IMR-90 (cell line): ENCODE results near the gene C11orf65.

Experiments used
- BHLHE40 ChIP-seq: fragments of 150-350 bp; IDR thresholded peaks from 2 replicates; pipeline ENCODE4 v1.6.1; 2016; ENCODE audit warnings: mild to moderate bottlenecking, low read depth, low read length
- CEBPB ChIP-seq: IDR thresholded peaks from 2 replicates; pipeline ENCODE4 v1.6.1; 2012; ENCODE audit warnings: low read depth, low read length, improper control_type of control experiment
- FOS ChIP-seq: fragments of 150-350 bp; IDR thresholded peaks from 2 replicates; pipeline ENCODE4 v1.6.1; 2016; ENCODE audit warnings: low read depth, low read length
- MAFK ChIP-seq: IDR thresholded peaks from 2 replicates; pipeline ENCODE4 v1.6.1; 2012; ENCODE audit warnings: low read depth, low read length, improper control_type of control experiment
- POLR2A ChIP-seq: IDR thresholded peaks from 2 replicates; pipeline ENCODE4 v1.6.1; 2012; ENCODE audit warnings: mild to moderate bottlenecking, low read depth, low read length
- RAD21 ChIP-seq: IDR thresholded peaks from 2 replicates; pipeline ENCODE4 v1.6.1; 2012; ENCODE audit warnings: low read length, improper control_type of control experiment
- RCOR1 ChIP-seq: IDR thresholded peaks from 2 replicates; pipeline ENCODE4 v1.6.1; 2012; ENCODE audit warnings: mild to moderate bottlenecking, low read length, improper control_type of control experiment; ENCODE audit not compliant: insufficient replicate concordance
- RFX5 ChIP-seq: IDR thresholded peaks from 2 replicates; pipeline ENCODE4 v1.8.0; 2012; ENCODE audit warnings: low read depth, mild to moderate bottlenecking, low read length, moderate library complexity
- TF ChIP-seq, protein P1 (sequence below): conservative IDR thresholded peaks from 2 replicates; pipeline ENCODE4 v1.5.1; 2012; ENCODE audit warnings: mild to moderate bottlenecking, low read depth, low read length, improper control_type of control experiment

- TF ChIP-seq FOS (no peak), BHLHE40 (no peak), POLR2A (no peak), RAD21 (no peak), MAFK (no peak), RFX5 (no peak), RCOR1 (no peak), CEBPB (no peak)
- TF ChIP-seq, protein P1, sequence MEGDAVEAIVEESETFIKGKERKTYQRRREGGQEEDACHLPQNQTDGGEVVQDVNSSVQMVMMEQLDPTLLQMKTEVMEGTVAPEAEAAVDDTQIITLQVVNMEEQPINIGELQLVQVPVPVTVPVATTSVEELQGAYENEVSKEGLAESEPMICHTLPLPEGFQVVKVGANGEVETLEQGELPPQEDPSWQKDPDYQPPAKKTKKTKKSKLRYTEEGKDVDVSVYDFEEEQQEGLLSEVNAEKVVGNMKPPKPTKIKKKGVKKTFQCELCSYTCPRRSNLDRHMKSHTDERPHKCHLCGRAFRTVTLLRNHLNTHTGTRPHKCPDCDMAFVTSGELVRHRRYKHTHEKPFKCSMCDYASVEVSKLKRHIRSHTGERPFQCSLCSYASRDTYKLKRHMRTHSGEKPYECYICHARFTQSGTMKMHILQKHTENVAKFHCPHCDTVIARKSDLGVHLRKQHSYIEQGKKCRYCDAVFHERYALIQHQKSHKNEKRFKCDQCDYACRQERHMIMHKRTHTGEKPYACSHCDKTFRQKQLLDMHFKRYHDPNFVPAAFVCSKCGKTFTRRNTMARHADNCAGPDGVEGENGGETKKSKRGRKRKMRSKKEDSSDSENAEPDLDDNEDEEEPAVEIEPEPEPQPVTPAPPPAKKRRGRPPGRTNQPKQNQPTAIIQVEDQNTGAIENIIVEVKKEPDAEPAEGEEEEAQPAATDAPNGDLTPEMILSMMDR: no peak
Observed at GRCh38 chr11:108394744-108395284, 72.5 kb downstream of the C11orf65 start.
